HepG2 (cell line): Measurements from ENCODE around the gene TTN. TPM values are rescaled to one million over a fixed set of nuclear protein-coding genes. Genes with fewer than 3 reads are reported as not detected.
A peak's percentile ranks its signal among the peaks of the same experiment; 100 is the strongest.

ENCODE experiments used
- ARID2 ChIP-seq: sonication (generic); formaldehyde crosslinking; IDR thresholded peaks from 2 replicates; pipeline ENCODE4 v1.8.1; 2022; ENCODE audit warnings: mild to moderate bottlenecking, missing genetic modification reagents, borderline replicate concordance
- BORCS8-MEF2B ChIP-seq: sonication (generic); formaldehyde crosslinking; IDR thresholded peaks from 2 replicates; pipeline ENCODE4 v1.8.0; 2022; ENCODE audit warnings: mild to moderate bottlenecking, missing genetic modification reagents
- CENPT ChIP-seq: sonication (generic); formaldehyde crosslinking; IDR thresholded peaks from 2 replicates; pipeline ENCODE4 v1.8.0; 2022; ENCODE audit warnings: low read depth, mild to moderate bottlenecking, moderate library complexity, missing genetic modification reagents
- FOSL1 ChIP-seq: sonication (generic); formaldehyde crosslinking; IDR thresholded peaks from 2 replicates; pipeline ENCODE4 v1.9.0; 2021; ENCODE audit warnings: missing genetic modification reagents, borderline replicate concordance
- FOXA1 ChIP-seq, 2 experiments: fragments of 450-650 bp in 1 of 2; sonication (generic) in 1 of 2; formaldehyde crosslinking in 1 of 2; IDR thresholded peaks; 2 replicates each; pipeline versions ENCODE4 v1.4.0 to v1.6.1; 2016 to 2020; ENCODE audit warnings: missing genetic modification reagents in 1 of 2
- HDAC6 ChIP-seq: fragments of 200-600 bp; sonication (generic); IDR thresholded peaks from 2 replicates; pipeline ENCODE4 v1.7.0; 2017; ENCODE audit warnings: mild to moderate bottlenecking, antibody characterized with exemption, low read length, low read depth
- KAT8 ChIP-seq: IDR thresholded peaks from 2 replicates; pipeline ENCODE4 v1.6.1; 2016; ENCODE audit warnings: missing genetic modification reagents, missing compliant biosample characterization
- MEIS2 ChIP-seq: sonication (generic); formaldehyde crosslinking; IDR thresholded peaks from 2 replicates; pipeline ENCODE4 v1.9.0; 2021; ENCODE audit warnings: mild to moderate bottlenecking, missing genetic modification reagents
- NKX3-1 ChIP-seq: sonication (generic); formaldehyde crosslinking; IDR thresholded peaks from 2 replicates; pipeline ENCODE4 v1.5.0; 2020; ENCODE audit warnings: missing genetic modification reagents
- PAWR ChIP-seq: sonication (generic); formaldehyde crosslinking; IDR thresholded peaks from 2 replicates; pipeline ENCODE4 v1.4.0; 2020; ENCODE audit warnings: missing genetic modification reagents, mild to moderate bottlenecking, borderline replicate concordance
- PAX8 ChIP-seq: sonication (generic); formaldehyde crosslinking; IDR thresholded peaks from 2 replicates; pipeline ENCODE4 v1.8.0; 2022; ENCODE audit warnings: mild to moderate bottlenecking, missing genetic modification reagents, borderline replicate concordance
- SAFB2 ChIP-seq: sonication (generic); formaldehyde crosslinking; IDR thresholded peaks from 2 replicates; pipeline ENCODE4 v1.5.1; 2020; ENCODE audit warnings: missing genetic modification reagents, low read depth, mild to moderate bottlenecking, borderline replicate concordance
- SALL2 ChIP-seq: sonication (generic); formaldehyde crosslinking; IDR thresholded peaks from 2 replicates; pipeline ENCODE4 v1.8.1; 2023; ENCODE audit warnings: mild to moderate bottlenecking, missing genetic modification reagents, inconsistent platforms
- SRF ChIP-seq: IDR thresholded peaks from 2 replicates; pipeline ENCODE4 v1.6.1; 2011; ENCODE audit warnings: mild to moderate bottlenecking, low read depth, low read length, moderate library complexity
- SUZ12 ChIP-seq: fragments of 150-350 bp; IDR thresholded peaks from 2 replicates; pipeline ENCODE4 v1.6.1; 2014; ENCODE audit warnings: low read depth, low read length
- TAF1 ChIP-seq: sonication (generic); formaldehyde crosslinking; IDR thresholded peaks from 2 replicates; pipeline ENCODE4 v1.4.0; 2020; ENCODE audit warnings: missing genetic modification reagents
- TBX2 ChIP-seq: sonication (generic); formaldehyde crosslinking; IDR thresholded peaks from 2 replicates; pipeline ENCODE4 v1.5.0; 2020; ENCODE audit warnings: missing genetic modification reagents, mild to moderate bottlenecking, borderline replicate concordance
- ZNF383 ChIP-seq: sonication (generic); formaldehyde crosslinking; IDR thresholded peaks from 2 replicates; pipeline ENCODE4 v1.4.0; 2020; ENCODE audit warnings: missing genetic modification reagents, mild to moderate bottlenecking, borderline replicate concordance
- ZNF629 ChIP-seq: sonication (generic); formaldehyde crosslinking; conservative IDR thresholded peaks from 2 replicates; pipeline ENCODE4 v1.5.0; 2020; ENCODE audit warnings: missing genetic modification reagents
- ZNF660 ChIP-seq: sonication (generic); formaldehyde crosslinking; IDR thresholded peaks from 2 replicates; pipeline ENCODE4 v1.5.1; 2020; ENCODE audit warnings: mild to moderate bottlenecking, low read depth, missing genetic modification reagents, borderline replicate concordance
- ZNF761 ChIP-seq: sonication (generic); formaldehyde crosslinking; conservative IDR thresholded peaks from 2 replicates; pipeline ENCODE4 v1.4.0; 2020; ENCODE audit warnings: mild to moderate bottlenecking, missing genetic modification reagents
- ZNF883 ChIP-seq: sonication (generic); formaldehyde crosslinking; IDR thresholded peaks from 2 replicates; pipeline ENCODE4 v1.5.1; 2020; ENCODE audit warnings: mild to moderate bottlenecking, missing genetic modification reagents; ENCODE audit errors: not compliant biosample characterization
- polyA plus RNA-seq, 8 experiments: library from polyadenylated mRNA; depleted of rRNA in 3 of 8; stranded (reverse) in 7 of 8; unstranded in 1 of 8; fragments of >200 nt; fragmentation: Illumina TruSeq in 4 of 8; extraction: Trizol in 4 of 8; gene quantifications; 2 replicates each; pipeline versions ENCODE4 v1.2.1 to v1.2.3, GENCODE V29; 2011 to 2016; ENCODE audit warnings: low read depth in 4 of 8, missing spikeins in 1 of 8, mixed read lengths in 1 of 8; ENCODE audit not compliant: insufficient read depth in 1 of 8
- total RNA-seq, 5 experiments: library from RNA; depleted of rRNA; stranded (reverse); fragments of >200 nt; fragmentation: Illumina TruSeq; extraction: Trizol; gene quantifications; 2 replicates each; pipeline ENCODE4 v1.2.3, GENCODE V29; 2016; ENCODE audit warnings: low read depth in 1 of 5
- TF ChIP-seq, protein P1 (sequence below): IDR thresholded peaks from 2 replicates; pipeline ENCODE4 v1.6.1; 2016; ENCODE audit warnings: missing compliant biosample characterization, missing genetic modification reagents, borderline replicate concordance
- TF ChIP-seq, protein P2 (sequence below), 2 experiments: sonication (generic) in 1 of 2; formaldehyde crosslinking in 1 of 2; IDR thresholded peaks; 2 replicates each; pipeline versions ENCODE4 v1.4.0 to v1.6.1; 2016 to 2020; ENCODE audit warnings: borderline replicate concordance in 1 of 2, low read depth in 1 of 2, mild to moderate bottlenecking in 1 of 2, missing genetic modification reagents in 1 of 2
- TF ChIP-seq, protein P3 (sequence below): sonication (generic); formaldehyde crosslinking; IDR thresholded peaks from 2 replicates; pipeline ENCODE4 v1.8.1; 2023; ENCODE audit warnings: mild to moderate bottlenecking, missing genetic modification reagents

Gene TTN
- total and polyA plus RNA-seq, 2 of the 13 experiments (the other 11 are each of a cell fraction or from before 2014, with no cell fraction given) = under 0.01 TPM

DNA sequence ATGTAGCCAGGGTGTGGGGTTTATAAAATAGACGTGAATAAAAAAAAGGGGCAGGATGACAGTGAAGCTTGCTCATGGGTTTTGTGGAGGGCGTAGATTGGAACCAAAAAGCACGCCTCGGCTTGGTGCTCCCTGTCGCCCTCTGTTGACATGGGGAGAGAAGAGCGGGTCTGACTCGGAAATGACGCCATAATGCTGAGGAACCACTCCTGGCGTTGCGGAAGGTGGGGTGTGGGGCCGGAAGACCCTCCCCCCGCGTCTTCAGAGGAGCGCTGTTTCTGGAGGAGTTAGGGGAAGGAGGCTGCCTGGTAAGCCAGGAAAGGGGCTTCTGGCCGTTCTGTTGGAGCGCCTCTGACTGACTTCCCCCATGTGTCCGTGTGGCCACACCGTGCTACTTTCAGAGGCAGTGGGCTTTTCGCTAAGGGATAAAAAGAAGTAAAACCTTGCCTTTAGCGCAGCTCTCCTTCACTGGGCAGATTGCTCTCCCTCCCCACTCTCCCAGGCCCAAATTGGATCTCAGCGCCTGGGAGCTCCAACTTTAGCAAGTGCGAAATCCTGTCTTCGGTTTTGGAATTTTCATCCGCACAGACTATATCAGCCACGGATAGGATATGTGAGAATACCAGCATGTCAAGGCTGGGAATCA lies 284.1 kb downstream of the TTN start (continued):
- TF ChIP-seq TAF1 (peak; percentile 57; the same call in 1 of the 2 replicates), PAWR (CRISPR knock-in tag) (no peak), HDAC6 (no peak), ZNF660 (CRISPR knock-in tag) (no peak), ZNF883 (CRISPR knock-in tag) (no peak), CENPT (CRISPR knock-in tag) (no peak), SAFB2 (CRISPR knock-in tag) (no peak), ARID2 (CRISPR knock-in tag) (no peak), FOSL1 (CRISPR knock-in tag) (no peak), NKX3-1 (CRISPR knock-in tag) (no peak), FOXA1 (IDR thresholded peaks at IDR 0.05) (no peak), FOXA1 (CRISPR knock-in tag; IDR thresholded peaks at IDR 0.05) (peak; percentile 46; the same call in 1 of the 2 replicates), ZNF761 (no peak), MEIS2 (CRISPR knock-in tag) (no peak), KAT8 (CRISPR knock-in tag) (peak; percentile 61; the same call in 1 of the 2 replicates), TBX2 (no peak), ZNF383 (CRISPR knock-in tag) (no peak), BORCS8-MEF2B (CRISPR knock-in tag) (no peak; the same call in 1 of the 2 replicates), SRF (no peak), SALL2 (CRISPR knock-in tag) (no peak), PAX8 (CRISPR knock-in tag) (no peak), SUZ12 (no peak), ZNF629 (CRISPR knock-in tag) (no peak)
- TF ChIP-seq, protein P1, sequence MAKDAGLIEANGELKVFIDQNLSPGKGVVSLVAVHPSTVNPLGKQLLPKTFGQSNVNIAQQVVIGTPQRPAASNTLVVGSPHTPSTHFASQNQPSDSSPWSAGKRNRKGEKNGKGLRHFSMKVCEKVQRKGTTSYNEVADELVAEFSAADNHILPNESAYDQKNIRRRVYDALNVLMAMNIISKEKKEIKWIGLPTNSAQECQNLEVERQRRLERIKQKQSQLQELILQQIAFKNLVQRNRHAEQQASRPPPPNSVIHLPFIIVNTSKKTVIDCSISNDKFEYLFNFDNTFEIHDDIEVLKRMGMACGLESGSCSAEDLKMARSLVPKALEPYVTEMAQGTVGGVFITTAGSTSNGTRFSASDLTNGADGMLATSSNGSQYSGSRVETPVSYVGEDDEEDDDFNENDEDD = no peak
- TF ChIP-seq, protein P2, sequence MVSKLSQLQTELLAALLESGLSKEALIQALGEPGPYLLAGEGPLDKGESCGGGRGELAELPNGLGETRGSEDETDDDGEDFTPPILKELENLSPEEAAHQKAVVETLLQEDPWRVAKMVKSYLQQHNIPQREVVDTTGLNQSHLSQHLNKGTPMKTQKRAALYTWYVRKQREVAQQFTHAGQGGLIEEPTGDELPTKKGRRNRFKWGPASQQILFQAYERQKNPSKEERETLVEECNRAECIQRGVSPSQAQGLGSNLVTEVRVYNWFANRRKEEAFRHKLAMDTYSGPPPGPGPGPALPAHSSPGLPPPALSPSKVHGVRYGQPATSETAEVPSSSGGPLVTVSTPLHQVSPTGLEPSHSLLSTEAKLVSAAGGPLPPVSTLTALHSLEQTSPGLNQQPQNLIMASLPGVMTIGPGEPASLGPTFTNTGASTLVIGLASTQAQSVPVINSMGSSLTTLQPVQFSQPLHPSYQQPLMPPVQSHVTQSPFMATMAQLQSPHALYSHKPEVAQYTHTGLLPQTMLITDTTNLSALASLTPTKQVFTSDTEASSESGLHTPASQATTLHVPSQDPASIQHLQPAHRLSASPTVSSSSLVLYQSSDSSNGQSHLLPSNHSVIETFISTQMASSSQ (IDR thresholded peaks at IDR 0.05; ENCODE audit: low read depth) = no peak
- TF ChIP-seq, protein P2 (CRISPR knock-in tag; IDR thresholded peaks at IDR 0.05; ENCODE audit: borderline replicate concordance) = no peak
- TF ChIP-seq, protein P3, sequence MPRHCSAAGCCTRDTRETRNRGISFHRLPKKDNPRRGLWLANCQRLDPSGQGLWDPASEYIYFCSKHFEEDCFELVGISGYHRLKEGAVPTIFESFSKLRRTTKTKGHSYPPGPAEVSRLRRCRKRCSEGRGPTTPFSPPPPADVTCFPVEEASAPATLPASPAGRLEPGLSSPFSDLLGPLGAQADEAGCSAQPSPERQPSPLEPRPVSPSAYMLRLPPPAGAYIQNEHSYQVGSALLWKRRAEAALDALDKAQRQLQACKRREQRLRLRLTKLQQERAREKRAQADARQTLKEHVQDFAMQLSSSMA (CRISPR knock-in tag) = no peak
